Activated CD4-positive, alpha-beta T cell treated with anti-CD3 and anti-CD28 coated beads, Interleukin-2, amount 50 U/mL, for 24 hours (primary cell): Measurements from ENCODE around the gene ARL5A.
"Not testable (repeated sequence)": the region's sequence is repeated elsewhere in the genome, so short reads cannot be mapped to it uniquely, and the experiment has no call there.

Experiments
- DNase-seq, 2 donors: peaks; one replicate each; pipeline ENCODE4 v3.0.0-alpha.2; 2020; ENCODE audit warnings: low read depth in 1 of 2, low spot score in 1 of 2

The ARL5A gene, protein sequence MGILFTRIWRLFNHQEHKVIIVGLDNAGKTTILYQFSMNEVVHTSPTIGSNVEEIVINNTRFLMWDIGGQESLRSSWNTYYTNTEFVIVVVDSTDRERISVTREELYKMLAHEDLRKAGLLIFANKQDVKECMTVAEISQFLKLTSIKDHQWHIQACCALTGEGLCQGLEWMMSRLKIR

DNA sequence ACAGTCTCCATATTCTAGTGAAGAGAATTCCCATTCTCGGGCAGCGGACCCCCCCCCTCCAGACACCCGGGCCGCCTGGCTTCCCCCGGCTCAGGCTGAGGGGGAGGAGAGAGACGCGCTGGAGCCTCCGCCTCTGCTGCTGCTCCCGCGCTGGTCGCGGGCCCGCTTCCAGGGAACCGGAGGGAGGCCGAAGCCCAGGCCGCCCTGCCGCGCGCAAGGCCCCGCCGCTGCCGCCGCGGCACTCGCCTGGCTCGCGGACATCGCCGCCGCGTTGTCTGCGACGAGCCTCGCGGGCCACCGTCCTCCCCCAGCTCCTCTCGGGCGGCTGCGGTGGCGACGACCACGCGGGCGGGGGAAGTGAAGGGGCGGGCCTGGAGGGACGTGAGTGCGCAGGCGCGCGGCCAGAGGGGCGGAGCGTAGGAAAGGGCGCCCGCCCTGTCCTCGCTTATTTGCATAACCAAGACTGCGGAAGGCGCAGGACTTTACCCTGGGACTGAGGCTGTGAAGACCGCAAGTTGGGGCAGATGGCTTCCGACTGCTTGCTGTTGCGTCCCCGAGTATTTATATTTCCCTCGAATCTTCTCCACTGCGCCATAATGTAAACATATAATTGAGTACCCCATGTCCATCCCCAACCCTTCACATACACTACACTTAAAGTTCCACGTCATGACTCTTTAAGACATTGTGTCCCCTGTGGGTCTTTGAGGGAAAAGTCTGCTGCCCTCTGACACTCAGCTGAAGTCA lies at the start of gene ARL5A:
TSS of gene ARL5A (minus strand) at position 279 of the 747 bp plus-strand sequence. CDS start at position 34, 245 bp downstream.
- DNase-seq, result peak; percentile 89 to 92

DNA sequence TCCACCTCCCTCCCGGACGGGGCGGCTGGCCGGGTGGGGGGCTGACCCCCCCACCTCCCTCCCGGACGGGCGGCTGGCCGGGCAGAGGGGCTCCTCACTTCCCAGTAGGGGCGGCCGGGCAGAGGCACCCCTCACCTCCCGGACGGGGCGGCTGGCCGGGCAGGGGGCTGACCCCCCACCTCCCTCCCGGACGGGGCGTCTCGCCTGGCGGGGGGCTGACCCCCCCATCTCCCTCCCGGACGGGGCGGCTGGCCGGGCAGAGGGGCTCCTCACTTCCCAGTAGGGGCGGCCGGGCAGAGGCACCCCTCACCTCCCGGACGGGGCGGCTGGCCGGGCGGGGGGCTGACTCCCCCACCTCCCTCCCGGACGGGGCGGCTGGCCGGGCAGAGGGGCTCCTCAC lies 47.4 kb upstream of the ARL5A start:
- DNase-seq, result not testable (repeated sequence)

DNA sequence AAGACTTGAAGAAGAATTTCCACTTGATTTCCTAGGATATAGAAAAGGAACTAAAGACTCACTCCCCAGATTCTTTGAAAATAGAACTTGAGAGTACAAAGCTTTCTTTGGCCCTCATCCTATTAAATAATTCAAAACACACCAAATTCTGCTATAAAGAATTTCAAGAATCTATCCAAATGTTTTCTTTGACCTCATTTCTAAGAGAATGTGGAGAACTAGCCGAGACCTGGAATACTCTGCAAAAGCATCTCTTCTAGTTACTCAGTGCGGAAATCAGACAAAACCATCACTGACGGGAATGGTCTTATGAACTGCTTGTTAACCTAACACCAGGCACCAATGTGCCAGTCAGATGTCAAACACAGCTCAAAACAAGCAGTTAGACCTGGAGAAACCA lies 44.2 kb upstream of the ARL5A start:
- no peak for DNase-seq

DNA sequence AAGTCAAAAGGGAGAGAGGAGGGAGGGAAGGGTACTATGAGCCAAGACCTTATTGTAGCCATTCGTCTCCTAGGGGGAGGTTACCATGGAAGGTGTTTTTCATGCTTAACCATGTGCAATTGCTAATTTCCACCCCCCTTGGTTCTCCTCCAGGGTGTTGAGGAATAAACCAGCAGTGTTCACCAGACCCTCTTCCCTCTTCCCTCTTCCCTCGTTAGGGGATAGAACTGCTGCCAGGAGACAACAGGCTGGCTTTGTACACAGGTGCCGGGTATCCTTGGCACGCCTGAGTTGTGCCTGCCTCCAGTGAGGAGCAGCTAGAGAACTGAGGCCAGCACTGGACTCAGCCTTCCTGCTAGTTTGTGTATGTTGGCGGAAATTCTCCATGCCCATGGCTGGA lies 41.1 kb upstream of the ARL5A start:
- DNase-seq, result no peak

DNA sequence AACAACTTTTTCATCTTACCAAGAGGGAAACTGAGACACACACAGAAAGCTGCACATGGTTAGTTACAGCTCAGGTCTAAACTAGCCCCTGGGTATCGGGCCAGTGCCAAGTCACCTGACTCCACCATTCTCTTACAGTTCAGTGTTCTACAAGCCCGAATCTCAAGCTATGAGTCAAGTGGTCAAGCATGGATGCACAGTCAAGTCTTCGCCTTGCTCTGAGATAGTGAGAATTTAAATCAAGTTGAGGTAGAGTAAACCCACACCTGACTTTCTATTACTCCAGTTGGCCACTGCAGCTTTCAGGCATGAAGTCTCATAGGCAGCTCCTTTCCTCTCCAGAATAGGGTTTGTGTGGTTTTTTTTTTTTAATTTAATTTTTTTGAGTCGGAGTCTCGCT lies 34.5 kb upstream of the ARL5A start:
- no peak for DNase-seq

DNA sequence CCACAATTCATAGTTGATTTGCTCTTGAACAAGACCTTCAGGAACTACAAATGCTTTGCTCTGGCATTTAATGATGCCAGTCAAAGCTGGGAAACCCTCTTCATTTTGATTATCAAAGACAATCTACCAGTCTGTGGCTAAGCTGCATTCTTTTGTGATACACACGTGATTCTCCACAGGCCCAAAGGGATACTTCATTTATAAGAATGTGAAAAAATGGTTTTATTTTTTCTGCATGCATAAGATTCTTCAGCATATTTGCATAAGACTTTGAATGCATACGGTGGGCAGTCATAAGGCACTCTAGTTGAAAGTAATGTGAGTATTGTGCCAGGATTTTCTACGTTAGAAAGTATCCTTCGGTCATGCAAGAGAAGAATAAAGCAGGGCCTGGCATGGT lies 33.0 kb upstream of the ARL5A start:
- DNase-seq, result no peak

DNA sequence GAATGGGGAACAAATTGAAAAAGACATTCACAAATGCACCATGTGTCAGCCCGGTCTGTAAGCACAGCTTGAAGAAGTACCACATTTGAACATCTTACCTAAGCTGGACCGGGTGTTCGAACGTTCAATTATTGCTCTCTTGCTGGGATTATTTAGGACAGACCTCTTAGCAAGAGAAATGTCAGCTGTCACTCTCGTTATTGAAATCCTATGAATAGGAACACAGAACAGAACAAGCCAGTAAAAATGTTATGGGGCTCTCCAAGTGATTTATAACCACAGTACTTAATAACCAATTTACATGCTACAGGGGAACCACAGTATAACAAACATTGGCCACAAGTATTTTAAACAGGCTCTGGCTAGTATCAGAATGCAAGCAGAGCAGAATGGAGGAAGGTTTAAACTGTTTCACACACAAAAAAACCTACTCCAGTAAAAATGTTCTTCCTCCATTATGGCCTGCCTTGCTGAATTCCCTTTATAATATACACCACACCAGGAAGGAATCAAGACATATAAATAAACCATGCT lies 32.5 kb upstream of the ARL5A start:
- no peak for DNase-seq

DNA sequence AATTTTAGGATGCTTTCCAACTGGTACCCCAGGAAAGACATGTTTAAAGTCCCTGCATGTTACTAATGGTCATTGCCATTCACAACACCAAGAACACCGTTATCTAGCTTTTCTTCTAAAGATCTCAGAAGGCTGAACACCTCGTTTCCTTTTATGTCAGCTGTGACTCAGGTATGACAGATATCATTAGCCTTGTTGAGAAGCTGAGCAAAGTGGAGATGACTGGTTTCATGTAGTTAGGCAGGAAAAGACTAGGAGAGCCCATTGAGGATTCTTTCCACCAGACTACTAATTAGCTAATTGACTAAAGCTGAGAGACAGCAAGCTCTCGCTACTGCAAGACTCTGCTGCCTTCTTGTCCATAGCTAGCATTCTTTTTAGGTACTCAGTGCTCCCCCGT lies 32.0 kb upstream of the ARL5A start:
- DNase-seq, result no peak

DNA sequence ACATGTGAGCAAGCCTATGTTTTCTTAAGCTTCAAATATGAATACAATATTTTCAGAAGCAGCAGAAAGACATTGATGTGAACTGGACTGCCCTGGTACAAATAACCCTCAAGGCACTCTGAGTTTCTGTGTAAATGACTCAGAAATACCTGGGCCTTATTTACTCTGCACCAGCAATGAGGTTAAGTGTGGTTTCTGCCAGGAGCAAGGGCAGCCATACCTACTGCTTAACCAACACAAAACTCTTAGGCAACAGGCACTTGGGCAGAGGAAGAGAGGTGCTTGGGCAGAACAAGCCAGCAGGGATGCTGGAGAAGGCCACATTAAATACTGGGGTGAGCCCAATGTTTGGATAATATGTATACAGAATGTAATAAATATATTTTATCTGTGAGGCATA lies 29.4 kb upstream of the ARL5A start:
- no peak for DNase-seq

DNA sequence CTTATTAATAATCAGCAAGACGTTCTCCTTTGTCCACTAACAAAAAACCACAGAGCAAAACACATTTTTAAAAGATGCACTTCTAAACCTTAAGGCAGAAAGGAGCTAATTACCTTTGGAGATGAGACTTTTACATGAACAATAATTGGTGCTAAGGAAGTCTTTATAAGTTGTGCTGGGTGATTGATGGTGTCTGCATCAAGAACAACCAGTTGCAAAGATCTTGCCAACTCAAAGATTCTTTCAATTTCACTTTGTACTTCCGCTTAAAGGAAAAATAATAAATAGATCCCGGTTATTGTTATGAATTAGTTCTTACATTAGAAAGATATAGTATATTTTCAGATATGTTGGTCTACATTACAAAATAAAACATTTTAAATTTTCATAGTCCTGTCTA lies 26.9 kb upstream of the ARL5A start:
- DNase-seq, result no peak

DNA sequence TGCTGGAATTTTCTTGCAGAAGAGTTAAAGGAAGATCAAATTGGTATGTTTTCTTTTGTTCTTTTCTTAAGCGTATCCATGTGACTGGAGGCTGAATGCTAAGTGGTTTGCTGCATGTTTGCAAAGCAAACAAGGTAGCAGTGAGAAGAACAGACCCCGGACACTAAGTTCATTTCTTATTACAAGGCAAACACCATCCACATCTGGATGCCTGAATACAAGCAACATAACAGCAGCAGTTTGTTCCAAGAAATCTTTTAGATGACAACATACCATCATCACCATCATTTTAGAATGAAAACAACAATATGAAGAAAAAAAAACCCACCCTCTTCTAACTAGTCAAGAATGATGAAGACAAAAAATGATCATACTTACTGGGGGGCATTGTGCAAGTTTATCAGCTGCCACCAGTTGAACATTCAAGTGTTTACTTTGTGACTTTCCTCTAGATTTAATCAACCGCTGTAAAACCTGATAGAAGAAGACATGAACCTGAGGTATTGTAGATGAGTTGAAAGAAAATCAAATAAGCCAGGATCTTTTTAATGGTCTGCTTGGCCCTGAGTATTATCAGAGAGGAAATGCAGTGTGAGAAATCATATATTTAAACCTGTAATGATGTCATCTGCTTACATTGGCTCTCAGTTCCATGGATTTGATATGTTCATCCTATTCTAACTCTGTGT lies 25.0 kb upstream of the ARL5A start:
- no peak for DNase-seq

DNA sequence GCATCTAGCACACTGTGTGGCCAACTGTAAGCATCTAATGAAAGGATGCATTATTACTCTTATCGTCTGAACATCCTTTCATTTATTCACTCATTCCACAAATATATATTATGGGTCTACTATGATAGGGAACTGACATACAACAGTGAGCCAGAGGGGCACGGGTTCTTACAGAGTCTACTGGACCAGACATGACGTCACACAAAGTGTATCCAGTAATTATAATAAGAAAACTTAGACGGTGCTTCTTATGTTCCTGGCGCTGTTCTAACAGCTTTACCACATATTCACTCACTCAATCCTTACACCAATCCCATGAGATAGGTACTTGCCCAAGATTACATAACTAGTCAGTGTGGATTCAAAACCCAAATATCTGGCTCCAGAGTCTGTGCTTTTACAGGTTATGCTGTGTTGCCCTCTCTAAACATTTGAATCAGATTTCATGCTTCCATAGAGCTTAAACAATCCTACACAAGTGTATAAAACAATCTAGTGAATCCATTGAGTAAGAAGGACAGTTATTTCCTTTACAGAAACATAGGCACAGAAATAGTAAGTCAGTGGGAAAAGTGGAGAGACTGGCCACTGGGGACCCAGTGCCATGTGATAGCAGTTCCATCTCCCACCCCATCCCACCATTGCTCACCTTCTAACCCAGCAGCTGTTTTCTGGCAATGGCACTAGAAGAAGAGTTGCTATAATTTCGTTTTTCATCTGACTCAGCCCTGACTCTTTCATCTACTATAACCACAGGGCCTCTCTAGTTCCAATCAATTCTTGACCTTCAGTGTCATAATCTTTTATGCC lies 24.2 kb upstream of the ARL5A start:
- no peak for DNase-seq

DNA sequence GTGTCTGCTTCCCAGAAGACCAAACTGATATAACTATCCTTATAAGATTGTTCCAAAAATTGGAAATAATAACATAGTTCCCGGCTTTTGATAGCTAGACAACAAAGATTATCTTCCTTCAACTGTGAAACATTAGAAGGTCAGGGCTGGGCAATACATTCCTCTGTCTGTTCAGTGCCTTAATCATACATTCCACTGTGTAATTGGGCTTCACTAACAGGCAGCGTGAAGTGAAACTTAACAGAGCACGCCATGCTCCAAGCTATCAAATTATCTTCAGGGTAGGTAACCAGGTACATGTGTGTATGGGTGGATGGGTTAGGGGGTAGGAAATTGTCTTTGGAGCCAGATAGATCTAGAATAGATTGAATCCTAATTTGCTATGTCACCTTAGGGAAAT lies 23.5 kb upstream of the ARL5A start:
- no peak for DNase-seq

DNA sequence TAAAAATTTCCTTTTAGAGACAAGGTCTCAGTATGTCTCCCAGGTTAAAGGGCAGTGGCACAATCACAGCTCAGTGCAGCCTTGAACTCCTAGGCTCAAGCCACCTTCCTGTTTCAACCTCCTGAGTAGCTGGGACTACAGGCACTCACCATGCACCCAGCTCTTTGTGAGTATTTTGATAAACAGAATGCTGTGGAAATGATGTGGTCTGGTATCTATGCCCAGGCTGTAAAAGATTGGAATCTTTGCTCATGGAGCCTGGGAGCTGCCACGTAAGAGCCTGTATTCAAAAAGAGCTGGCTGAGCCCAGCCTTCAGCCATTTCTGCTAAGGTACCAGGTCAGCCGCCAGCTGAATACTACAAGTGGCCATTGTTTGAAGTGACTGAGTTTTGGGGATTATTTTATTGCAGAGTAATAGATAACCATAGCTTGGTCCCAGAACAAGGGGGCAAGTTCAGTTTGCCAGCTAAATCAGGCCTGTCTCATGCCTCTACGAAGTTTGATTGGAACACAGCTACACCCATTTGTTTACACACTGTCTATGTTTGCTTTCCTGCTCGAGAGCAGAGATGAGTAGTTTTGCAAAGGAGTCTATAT lies 21.3 kb upstream of the ARL5A start:
- DNase-seq, result no peak

DNA sequence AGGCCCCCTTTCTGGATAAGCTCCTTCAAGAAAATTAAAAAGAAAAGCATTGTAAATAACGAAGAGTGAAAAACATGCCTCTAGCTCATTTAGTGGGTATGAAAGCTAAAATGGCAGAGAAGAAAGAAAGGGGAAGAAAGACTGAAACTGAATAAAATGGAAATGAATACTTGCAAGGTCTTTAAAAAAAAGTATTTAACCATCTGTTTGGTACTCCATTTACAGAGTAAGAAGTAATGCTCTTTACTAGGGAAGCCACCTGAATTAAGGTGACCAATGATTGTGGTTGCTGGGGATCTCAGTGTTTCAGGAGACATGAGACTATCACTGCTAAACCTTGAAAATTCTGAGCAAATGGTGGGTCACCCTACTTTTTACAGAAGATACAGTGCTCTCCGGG lies 17.7 kb upstream of the ARL5A start:
- no peak for DNase-seq

DNA sequence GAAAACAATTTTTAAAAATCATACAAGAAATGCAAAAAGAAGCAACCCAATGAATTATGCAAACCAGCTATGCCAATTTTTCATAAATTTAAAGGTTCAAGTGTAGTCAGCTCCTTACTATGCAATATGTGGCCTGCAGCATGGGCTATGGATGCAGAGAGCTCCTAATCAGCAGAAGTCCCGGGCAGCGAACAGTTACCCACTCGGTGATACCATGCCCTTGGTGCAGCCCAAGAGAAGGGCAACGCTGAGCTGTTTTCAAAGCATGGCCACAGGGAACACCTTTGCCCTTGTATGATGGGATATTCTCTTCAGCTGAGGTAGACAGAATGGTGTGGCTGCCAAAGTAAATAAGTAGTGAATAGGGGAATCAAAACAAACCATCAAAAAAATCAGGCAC lies 17.3 kb upstream of the ARL5A start:
- DNase-seq, result no peak

DNA sequence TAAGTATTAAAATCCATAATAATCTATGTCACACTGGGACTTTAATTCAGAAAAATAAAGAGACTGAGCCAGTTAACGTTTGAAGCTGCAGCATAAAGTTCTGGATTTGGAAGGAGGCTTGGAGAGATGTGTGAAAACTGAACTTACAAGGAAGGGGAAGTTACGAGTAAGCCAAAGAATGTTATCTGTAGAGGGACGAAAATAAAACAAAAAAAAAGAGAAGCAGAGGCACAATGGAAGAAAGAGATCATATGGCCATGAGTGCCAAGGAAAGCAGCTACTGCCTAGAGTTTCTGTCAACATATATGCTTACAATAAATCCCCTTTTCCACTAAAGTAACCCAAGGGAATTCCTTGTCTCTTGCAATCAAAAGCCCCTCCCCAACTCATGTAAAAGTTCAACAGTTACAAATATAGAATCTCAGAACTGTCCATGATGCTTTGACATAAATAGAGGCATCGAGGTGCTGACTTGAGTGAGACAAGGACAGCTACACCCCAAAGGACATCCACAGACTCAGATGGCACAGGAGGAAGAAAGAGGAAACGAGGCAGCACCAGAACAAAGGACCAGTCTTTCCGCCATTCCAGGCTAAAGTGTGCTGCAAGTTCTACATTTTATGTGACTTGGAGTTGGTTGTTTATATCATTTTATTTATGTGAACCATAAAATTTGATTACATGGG lies 16.1 kb upstream of the ARL5A start:
- no peak for DNase-seq

DNA sequence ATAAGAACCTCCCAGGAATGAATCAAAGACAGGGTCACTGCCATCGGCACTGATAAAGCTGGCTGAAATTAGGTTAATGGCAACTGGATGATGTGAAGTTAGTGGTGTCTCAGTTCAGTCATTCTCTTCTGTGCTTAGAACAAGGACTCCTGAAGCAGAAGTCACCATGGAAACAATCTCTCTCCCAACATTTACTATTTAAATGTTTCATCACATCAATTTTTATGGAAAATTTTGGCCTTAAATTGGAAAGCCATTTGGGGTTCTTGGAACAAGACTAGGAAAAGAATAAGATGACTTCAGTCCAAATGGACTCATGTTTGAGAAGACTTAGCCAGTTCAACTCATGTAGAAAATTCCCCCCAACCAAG lies 15.5 kb upstream of the ARL5A start:
- DNase-seq, result no peak

DNA sequence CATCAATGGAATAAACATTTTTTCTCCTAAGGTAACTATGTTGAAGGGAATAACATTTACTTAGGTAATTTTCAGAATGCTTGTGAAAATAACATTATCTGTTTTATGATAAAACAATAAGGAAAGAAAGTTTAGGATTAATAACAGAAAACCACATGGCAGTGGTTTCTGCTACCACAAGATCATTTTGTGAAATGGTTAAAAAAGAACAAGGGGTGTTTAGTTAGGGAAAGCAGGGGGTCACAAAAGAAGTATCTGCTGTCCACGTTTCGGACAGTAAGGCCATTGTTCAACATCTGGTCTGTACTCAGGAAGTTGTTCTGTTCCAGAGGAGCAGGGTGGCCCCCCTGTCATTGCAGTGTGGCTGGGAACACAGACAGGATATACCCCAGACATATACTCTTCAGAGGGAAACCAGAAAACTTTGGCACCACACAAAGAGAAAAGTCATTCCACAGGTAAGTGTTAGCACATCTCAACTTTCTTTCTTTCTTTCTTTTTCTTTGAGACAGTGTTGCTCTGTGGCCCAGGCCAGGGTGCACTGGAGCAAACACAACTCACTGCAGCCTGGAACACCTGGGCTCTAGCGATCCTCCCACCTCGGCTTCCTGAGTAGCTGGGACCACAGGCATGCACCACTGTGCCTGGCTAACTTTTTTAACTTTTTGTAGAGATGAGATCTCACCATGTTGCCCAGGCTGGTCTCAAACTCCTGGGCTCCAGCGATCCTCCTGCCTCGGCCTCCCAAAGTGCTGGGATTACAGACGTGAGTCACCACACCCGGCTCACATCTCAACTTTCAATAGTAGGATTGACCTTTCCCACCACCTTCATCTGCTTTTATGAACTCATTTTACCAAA lies 14.8 kb upstream of the ARL5A start:
- no peak for DNase-seq

DNA sequence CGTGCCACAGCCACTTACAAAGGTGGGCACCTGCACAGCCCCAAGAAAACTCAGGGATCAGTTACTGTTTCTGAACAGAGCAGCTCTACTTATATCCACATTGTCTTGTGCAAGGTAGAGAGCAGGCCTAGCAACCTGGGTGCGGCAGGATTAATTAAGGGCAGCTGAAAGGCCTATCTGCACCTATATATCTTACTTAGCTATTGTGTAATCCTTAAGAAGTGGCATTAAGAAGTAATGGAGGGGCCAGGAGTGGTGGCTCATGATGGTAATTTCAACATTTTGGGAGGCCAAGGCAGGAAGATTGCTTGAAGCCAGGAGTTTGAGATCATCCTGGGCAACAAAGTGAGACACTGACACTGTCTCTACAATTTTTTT lies 12.8 kb upstream of the ARL5A start:
- no peak for DNase-seq
